SIG-M5 (cell line): Measurements from ENCODE around the gene TRIM52.
"Not testable (repeated sequence)": the region's sequence is repeated elsewhere in the genome, so short reads cannot be mapped to it uniquely, and the experiment has no call there.

Experiments used
- DNase-seq: peaks from one replicate; lab custom pipeline; 2025; lab: John Stamatoyannopoulos, UW

TRIM52 gene

DNA sequence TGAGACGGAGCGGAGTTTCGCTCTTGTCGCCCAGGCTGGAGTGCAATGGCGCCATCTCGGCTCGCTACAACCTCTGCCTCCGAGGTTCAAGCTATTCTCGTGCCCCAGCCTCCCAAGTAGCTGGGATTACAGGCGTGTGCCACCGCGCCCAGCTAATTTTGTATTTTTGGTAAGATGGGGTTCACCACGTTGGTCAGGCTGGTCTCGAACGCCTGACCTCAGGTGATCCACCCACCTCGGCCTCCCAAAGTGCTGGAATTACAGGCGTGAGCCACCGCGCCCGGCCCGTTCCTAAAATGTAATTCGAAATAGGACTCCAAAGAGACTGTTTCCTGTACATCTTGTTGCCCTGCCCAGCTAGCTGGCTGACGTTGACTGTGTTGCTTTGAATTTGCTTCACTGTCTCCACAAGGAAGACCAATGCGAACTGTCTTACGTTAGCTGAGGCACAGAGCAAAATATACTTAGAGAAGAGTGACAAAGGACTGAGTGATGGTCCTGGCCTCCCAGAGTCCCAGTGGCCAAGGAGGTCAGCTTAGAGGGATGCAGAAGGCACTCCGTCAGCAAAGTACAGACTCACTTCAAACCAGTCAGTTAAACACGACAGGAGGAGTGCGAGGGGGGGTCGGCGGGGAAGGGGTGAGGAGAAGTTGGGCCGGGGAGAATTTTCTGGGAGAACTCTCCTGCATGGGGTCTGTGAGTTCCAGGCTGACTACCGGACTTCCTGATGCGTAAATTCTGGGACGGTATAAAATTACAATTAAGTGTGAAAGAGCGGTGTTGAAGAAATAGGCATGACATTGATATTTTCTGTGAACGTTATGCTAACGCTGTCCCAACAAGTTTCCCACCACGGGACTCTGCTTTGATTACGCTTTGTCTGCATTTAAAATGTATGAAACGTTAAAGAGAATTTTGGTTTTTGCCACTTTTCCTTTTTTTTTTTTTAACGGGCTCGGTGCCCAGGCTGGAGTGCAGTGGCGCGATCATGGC, 44.6 kb downstream of the TRIM52 start:
- no peak for DNase-seq

GRCh38 chr5:181214249-181214648, 46.7 kb downstream of the TRIM52 start:
- not testable (repeated sequence) for DNase-seq

- DNase-seq, result no peak
These were observed 48.0 kb downstream of the TRIM52 start for GRCh38 chr5:181212934-181213333.

GRCh38 chr5:181212080-181212479, 48.9 kb downstream of the TRIM52 start:
- DNase-seq, result no peak

GRCh38 chr5:181211208-181211607, 49.7 kb downstream of the TRIM52 start:
- DNase-seq, result no peak

- DNase-seq, result not testable (repeated sequence)
These were observed 50.2 kb downstream of the TRIM52 start for GRCh38 chr5:181210698-181211097.

DNA sequence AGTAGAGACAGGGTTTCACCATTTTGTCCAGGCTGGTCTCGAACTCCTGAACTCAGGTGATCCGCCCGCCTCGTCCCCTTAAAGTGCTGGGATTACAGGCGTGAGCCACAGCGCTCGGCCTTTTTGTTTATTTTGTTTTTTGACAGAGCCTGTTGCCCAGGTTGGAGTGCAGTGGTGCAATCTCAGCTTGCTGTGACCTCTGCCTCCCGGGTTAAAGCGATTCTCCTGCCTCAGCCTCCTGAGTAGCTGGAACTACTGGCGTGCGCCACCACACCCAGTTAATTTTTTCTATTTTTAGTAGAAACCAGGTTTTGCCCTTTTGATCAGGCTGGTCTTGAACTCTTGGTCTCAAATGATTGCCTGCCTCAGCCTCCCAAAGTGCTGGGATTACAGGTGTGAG, 50.8 kb downstream of the TRIM52 start:
- DNase-seq, result not testable (repeated sequence)

GRCh38 chr5:181209006-181209405, 51.9 kb downstream of the TRIM52 start:
- not testable (repeated sequence) for DNase-seq

DNA sequence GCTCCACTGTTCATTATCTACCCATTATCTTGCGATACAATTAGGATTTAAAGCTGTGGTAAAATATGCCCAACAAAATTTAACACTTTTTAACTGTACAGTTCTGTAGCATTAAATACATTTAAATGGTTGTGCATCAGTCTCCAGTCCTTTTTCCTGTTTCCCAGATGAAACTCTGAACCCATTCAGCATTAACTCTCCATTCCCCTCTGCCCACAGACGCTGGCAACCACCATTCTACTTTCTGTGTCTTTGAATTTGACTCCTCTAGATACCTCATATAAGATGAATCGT, 53.0 kb downstream of the TRIM52 start:
- DNase-seq, result no peak

DNA sequence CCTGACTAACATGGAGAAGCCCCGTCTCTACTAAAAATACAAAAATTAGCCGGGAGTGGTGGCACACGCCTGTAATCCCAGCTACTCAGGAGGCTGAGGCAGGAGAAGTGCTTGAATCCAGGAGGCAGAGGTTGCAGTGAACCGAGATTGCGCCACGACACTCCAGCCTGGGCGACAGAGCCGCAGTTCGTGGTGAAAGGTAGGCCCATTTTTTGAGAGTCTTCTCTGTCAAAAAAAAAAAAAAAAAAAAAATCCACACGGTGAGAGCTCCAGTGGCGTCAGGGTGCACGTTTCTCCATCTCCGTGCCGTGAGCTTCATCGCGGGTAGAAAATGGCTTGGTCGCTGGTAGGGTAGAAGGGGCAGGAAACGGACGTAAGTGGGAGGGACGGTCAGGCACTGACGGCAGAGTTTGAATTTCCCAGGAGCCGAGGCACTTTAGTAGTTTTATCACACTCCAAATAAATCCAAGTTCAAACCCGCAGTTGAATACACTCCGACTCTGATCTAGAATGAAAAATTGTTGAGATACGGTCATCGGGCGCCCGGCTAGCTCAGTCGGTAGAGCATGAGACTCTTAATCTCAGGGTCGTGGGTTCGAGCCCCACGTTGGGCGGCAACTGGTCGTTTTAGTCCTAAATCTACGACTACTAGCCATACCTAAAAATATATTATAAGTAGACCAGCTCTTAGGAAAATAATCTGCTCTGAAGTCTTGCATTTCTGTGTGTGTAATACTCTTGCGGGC, 53.6 kb downstream of the TRIM52 start:
- no peak for DNase-seq

DNA sequence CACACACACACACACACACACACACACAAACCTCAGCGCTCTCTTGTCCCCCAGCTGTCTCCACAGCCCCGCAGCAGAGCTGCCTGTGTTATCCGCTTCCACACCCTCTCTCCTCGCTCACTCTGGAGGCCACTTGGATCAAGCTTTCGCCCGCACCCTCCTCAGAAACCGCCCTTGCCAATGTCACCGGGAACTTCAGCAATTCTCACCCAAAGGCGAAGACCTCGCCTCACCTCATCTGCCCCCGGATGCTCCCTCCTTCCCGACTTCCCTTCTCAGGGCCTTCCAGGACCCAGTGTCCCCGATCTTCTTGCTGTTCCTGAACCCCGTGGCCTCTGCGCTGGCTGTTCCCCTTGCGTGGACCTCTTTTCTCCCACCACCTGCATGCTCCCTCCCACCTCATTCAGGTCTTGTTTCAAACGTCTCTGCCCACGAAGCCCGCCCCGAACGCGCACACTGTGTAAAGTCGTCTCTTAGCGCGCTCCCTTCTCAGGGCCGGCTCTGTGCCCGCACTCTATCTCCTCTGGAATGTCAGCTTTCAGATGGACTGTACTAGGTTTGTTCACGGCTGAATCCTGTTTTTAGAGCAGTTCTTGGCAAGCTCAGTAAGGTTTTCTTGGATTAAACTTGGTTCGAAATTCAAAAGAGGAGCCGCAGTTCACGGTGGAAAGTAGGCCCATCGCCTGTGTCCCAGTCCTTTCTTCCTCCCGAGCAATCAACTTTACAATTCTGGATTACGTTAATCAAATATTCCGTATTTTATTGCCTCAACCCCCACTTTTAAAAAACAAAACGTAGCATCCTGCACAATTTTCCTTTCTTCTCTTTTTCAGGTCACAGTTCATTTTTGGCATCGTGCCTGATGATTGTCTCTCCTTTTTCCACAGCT, 54.9 kb downstream of the TRIM52 start:
- DNase-seq, result no peak
